HEK293T (cell line): ENCODE measurements around the gene TRAPPC12.

Experiments used
- CTCF ChIA-PET: fragments of 350-600 bp; formaldehyde crosslinking; extraction: SDS; loops from one replicate; lab custom pipeline; 2021; ENCODE audit warnings: antibody characterized with exemption, inconsistent platforms; lab: Yijun Ruan, JAX
- POLR2A ChIA-PET: fragments of 350-600 bp; formaldehyde crosslinking; extraction: SDS; loops from one replicate; lab custom pipeline; 2020; ENCODE audit warnings: antibody characterized with exemption, inconsistent platforms; lab: Yijun Ruan, JAX
- DNase-seq: peaks from one replicate; pipeline ENCODE4 v3.0.0; 2012; ENCODE audit warnings: mixed read lengths; ENCODE audit errors: extremely low spot score
- ARNT ChIP-seq: fragments of 450-650 bp; IDR thresholded peaks from 2 replicates; pipeline ENCODE4 v1.6.1; 2017; ENCODE audit warnings: mild to moderate bottlenecking
- BHLHE40 ChIP-seq: fragments of 450-650 bp; IDR thresholded peaks from 2 replicates; pipeline ENCODE4 v1.6.1; 2016; ENCODE audit warnings: mild to moderate bottlenecking, moderate library complexity, borderline replicate concordance
- CTBP1 ChIP-seq: fragments of 450-650 bp; IDR thresholded peaks from 2 replicates; pipeline ENCODE4 v1.6.1; 2016; ENCODE audit warnings: borderline replicate concordance
- ELF4 ChIP-seq: fragments of 450-650 bp; IDR thresholded peaks from 2 replicates; pipeline ENCODE4 v1.6.1; 2017; ENCODE audit warnings: antibody characterized with exemption
- FOXA1 ChIP-seq: fragments of 450-650 bp; IDR thresholded peaks from 2 replicates; pipeline ENCODE4 v1.6.1; 2016; ENCODE audit warnings: mild to moderate bottlenecking
- FOXK2 ChIP-seq: fragments of 450-650 bp; IDR thresholded peaks from 2 replicates; pipeline ENCODE4 v1.6.1; 2016; ENCODE audit warnings: mild to moderate bottlenecking
- FOXM1 ChIP-seq: fragments of 450-650 bp; IDR thresholded peaks from 2 replicates; pipeline ENCODE4 v1.6.1; 2017; ENCODE audit warnings: mild to moderate bottlenecking, borderline replicate concordance
- HDGF ChIP-seq: fragments of 450-650 bp; IDR thresholded peaks from 2 replicates; pipeline ENCODE4 v1.6.1; 2017; ENCODE audit warnings: antibody characterized with exemption, borderline replicate concordance
- L3MBTL2 ChIP-seq: fragments of 450-650 bp; conservative IDR thresholded peaks from 2 replicates; pipeline ENCODE4 v1.6.1; 2016; ENCODE audit warnings: mild to moderate bottlenecking
- LEF1 ChIP-seq: fragments of 450-650 bp; IDR thresholded peaks from 2 replicates; pipeline ENCODE4 v1.6.1; 2017; ENCODE audit warnings: mild to moderate bottlenecking, borderline replicate concordance
- NFRKB ChIP-seq: fragments of 450-650 bp; IDR thresholded peaks from 2 replicates; pipeline ENCODE4 v1.6.1; 2016; ENCODE audit warnings: mild to moderate bottlenecking, moderate library complexity
- PKNOX1 ChIP-seq: fragments of 450-650 bp; IDR thresholded peaks from 2 replicates; pipeline ENCODE4 v1.6.1; 2016
- SP1 ChIP-seq: fragments of 450-650 bp; IDR thresholded peaks from 2 replicates; pipeline ENCODE4 v1.6.1; 2017
- SUZ12 ChIP-seq: fragments of 450-650 bp; IDR thresholded peaks from 2 replicates; pipeline ENCODE4 v1.6.1; 2016; ENCODE audit warnings: mild to moderate bottlenecking
- TARDBP ChIP-seq: fragments of 450-650 bp; IDR thresholded peaks from 2 replicates; pipeline ENCODE4 v1.6.1; 2016
- ZNF384 ChIP-seq: fragments of 450-650 bp; IDR thresholded peaks from 2 replicates; pipeline ENCODE4 v1.6.1; 2016

TRAPPC12 gene

GRCh38 chr2:3488061-3488531, 108.6 kb downstream of the TRAPPC12 start:
- ChIA-PET CTCF (no interaction called here), POLR2A (no interaction called here)
- no peak for DNase-seq
- no peak for TF ChIP-seq FOXM1
- no peak for TF ChIP-seq TARDBP
- TF ChIP-seq LEF1: no peak
- TF ChIP-seq ARNT: no peak
- TF ChIP-seq FOXA1: no peak
- TF ChIP-seq SUZ12: no peak
- no peak for TF ChIP-seq SP1
- TF ChIP-seq HDGF: no peak
- TF ChIP-seq ZNF384: no peak
- TF ChIP-seq BHLHE40: no peak

- CTCF ChIA-PET: no interaction called here
Measured at GRCh38 chr2:3488855-3489763, 109.6 kb downstream of the TRAPPC12 start.

GRCh38 chr2:3489764-3490115, 110.2 kb downstream of the TRAPPC12 start:
- POLR2A ChIA-PET: no interaction called here
- no peak for DNase-seq
- TF ChIP-seq NFRKB (no peak), CTBP1 (no peak), PKNOX1 (no peak), ARNT (no peak), SUZ12 (no peak), ELF4 (no peak), TARDBP (no peak), LEF1 (no peak), FOXM1 (no peak), ZNF384 (no peak), SP1 (no peak), HDGF (no peak), BHLHE40 (no peak), FOXK2 (no peak)
- CTCF ChIA-PET: no interaction called here

More at GRCh38 chr2:3488855-3489763, 109.6 kb downstream of the TRAPPC12 start:
- TF ChIP-seq TARDBP (no peak), SUZ12 (no peak), ARNT (no peak), FOXK2 (no peak), FOXA1 (no peak), FOXM1 (no peak), CTBP1 (no peak), LEF1 (no peak), HDGF (no peak), SP1 (no peak), NFRKB (no peak), L3MBTL2 (no peak), BHLHE40 (no peak)
- DNase-seq: no peak
- POLR2A ChIA-PET: no interaction called here

DNA sequence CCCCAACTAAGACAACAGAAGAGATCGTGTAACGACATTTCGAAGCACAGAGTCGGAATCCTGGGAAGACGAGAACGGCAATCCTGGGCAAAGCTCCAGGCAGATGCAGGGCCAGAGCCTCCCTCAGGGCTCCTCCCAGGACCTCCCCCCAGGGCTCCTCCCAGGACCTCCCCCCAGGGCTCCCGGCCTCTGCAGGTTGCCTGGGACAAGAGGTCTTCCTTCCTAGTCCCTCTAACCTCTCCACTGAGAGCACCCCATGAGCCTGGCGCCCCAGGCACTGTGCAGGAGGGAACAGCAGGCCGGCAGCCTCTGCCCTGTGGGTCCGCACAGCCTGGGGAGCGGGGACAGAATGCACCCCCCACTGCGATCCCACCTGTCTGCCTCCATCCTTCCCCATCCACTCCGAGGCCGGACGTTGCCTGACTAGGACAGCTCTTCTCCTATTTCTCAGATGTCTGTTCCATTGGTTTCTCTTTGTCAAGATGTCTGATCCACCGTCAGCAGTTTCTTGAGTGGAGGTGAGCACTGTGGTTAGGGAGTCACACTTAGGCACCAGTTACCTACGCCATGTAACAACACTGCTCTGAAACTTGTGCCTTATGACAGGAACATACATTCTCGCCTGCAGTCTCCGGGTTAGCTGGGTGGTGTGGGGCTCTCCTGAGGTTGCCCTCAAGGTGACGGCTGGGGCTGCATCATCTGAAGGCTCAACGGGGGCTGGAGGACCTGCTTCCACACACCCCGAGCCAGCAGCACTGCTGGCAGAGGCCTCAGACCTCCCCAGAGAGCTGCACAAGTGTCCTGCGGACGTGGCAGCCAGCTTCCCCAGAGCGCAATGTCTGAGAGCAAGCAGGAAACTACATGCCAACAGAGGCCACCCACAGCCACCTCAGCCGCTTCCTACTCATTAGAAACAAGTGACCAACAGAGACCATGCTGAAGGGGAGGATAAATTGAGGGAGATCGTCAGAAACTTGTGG, 111.0 kb downstream of the TRAPPC12 start:
- CTCF ChIA-PET: no interaction called here
- no peak for DNase-seq

GRCh38 chr2:3491306-3491705, 111.8 kb downstream of the TRAPPC12 start:
- TF ChIP-seq SUZ12 (no peak), HDGF (no peak), SP1 (no peak)
- ChIA-PET CTCF (no interaction called here), POLR2A (no interaction called here)
- DNase-seq: no peak

More for the DNA sequence above, 111.0 kb downstream of the TRAPPC12 start:
- POLR2A ChIA-PET: no interaction called here
- no peak for TF ChIP-seq SP1
- TF ChIP-seq TARDBP: no peak
- no peak for TF ChIP-seq L3MBTL2
- TF ChIP-seq BHLHE40: no peak
- no peak for TF ChIP-seq SUZ12
- no peak for TF ChIP-seq LEF1
- no peak for TF ChIP-seq FOXA1
- no peak for TF ChIP-seq PKNOX1
- TF ChIP-seq ELF4: no peak
- no peak for TF ChIP-seq NFRKB
- TF ChIP-seq ZNF384: no peak
- no peak for TF ChIP-seq CTBP1
- no peak for TF ChIP-seq FOXK2
- no peak for TF ChIP-seq ARNT
- no peak for TF ChIP-seq FOXM1
- TF ChIP-seq HDGF: no peak
